GM19099 (cell line): Measurements from ENCODE around the gene KRT23.

ENCODE experiments used
- POLR2A ChIP-seq: IDR thresholded peaks from 3 replicates; pipeline ENCODE4 v1.6.1; 2011; ENCODE audit warnings: low read depth; ENCODE audit not compliant: insufficient read length; ENCODE audit errors: extremely low read depth

The KRT23 gene

DNA sequence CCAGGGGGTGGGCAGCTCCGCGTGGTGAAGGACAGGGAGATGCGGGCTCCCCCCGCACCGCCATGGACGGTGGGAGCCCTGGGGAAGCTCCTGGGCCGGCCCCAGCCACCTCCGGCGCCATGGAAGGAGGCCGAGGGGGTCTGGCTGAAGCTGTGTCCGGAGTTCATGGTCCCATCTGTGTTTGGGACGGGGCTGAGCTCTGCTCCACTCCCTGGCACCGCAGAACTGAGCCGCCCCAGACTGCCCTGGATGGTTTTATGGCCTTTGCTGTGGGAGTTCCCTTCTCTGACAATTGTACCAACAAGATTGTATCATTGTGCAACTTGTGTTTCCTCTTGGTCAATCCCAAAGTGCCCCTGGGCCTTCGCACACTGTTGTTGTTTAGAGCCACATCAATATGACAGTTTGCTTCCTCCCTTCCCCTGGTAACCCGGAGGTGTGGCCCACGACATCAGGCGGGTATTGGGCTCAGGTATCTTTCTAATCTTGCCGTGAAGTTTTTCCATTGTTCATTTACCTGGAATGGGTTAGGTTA lies 942 bp downstream of the KRT23 start:
- no peak for TF ChIP-seq POLR2A

GRCh38 chr17:40935624-40936023 lies 1.8 kb downstream of the KRT23 start:
- no peak for TF ChIP-seq POLR2A

DNA sequence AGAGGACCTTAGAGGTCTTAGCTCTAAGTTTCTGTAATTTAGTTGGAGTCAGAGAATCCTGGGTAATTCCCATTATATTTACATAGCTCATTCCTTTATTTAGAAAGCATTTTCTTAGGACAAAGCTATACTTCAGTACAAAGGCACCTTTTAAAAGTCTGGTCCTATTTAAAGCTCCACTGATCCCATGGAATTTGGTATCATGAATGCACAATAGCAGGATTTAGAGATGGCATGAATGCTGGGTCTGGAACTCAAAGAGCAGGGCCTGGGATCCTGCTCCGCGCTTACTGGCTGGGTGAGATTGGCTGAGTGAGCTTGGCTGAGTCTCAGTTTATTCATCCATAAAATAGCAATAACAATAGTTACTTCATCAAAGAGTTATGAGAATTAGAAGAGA lies 4.8 kb downstream of the KRT23 start:
- TF ChIP-seq POLR2A = no peak

GRCh38 chr17:40931311-40931710 lies 6.1 kb downstream of the KRT23 start:
- no peak for TF ChIP-seq POLR2A

DNA sequence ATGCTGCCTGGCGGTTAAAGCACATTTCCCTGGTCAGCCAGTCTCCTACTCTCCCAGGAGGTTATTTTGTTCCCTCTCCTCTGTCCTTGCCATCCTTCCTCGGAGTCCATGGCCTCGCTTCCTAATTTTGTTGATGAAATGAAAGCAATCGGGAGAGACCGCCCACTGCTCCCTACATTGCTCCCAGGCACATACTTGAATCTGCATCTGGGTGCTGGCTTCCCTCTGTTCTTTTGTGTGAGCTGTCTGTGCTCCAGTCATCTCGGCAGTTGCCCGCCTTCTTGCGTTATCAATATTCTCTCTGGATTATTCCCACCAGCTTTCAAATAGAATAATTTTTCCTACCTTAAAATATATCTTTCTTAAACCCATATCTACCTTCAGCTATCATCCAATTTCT lies 11.1 kb downstream of the KRT23 start:
- TF ChIP-seq POLR2A = no peak

DNA sequence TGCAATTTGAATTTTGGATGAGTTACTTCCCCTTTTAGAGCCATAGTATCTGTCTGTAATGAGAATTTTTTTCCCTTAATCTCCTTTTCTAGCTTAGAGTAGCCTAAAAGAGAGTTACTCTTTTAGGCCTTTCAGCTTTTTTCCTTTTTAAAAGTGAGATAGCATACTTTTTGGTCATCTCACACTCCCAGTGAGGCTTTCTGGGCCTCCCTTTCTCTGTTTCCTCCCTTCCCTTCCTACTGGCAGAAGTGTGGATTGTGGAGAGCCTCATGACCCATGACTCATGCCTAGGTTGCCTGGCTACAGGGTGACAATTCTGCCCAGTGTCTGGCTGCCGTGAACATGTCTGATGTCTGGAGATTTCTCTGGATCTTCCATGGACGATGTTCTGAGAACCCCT lies 15.2 kb downstream of the KRT23 start:
- TF ChIP-seq POLR2A = no peak

DNA sequence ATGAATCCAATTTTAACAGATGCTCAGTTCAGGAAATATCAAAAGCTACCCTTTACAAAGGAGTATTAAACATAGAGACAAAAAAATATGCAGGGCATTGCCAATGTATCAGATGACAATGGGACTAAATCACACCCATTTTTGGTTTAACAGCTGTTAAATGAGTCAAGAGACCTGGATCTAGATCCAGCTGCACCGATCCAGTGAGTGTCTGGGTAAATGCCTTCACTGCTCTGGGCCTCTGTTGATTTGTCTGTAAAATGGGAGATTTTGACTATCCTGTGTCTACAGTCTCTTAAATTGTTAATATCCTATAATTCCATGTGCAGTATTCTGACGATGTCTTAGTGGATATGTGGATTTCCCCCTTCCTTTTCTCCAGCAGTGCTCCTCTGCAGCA lies 16.4 kb downstream of the KRT23 start:
- no peak for TF ChIP-seq POLR2A

DNA sequence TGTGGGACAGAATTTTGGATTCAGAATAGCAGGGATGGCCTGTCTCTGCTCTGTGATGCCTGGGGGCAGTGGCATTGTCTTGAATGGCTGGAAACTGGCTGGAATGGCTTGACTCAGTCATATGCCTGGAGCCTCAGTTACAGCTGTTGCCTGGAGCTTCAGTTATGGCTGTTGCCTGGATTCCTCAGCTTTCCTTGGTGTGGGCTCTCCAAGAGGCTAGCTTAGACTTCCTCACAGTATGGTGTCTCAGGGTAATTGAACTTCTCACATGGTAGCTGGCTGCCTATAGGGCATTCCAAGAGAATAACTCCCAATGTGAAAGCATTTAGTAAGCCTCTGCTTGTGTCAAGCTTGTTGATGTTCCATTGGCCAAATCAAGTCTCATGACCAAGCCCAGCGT lies 21.1 kb downstream of the KRT23 start:
- no peak for TF ChIP-seq POLR2A

DNA sequence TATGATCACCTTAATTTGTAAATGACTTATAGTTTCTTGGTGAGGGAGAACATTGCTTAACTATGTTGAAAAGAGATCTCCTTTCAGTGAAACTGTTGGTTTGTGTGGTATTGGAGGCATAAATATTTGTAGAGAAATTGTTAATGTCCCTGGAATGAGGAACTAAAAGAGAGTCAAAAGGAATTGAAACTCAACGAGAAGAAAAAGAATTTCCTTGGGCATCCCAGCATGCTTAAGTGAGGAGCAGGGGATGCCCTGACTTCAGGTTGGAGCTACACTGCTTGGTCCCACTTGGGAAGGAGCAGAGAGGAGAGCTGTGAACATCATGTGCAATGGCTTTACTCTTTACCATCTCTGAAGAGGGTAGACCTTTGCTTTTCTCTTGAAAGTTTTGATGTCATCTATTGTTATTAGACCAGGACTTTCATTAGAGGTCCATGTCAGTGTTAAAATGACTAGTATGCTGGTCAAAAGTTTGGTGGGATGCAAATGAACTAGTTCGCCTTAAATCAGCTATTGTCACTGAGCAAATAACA lies 21.7 kb downstream of the KRT23 start:
- no peak for TF ChIP-seq POLR2A

GRCh38 chr17:40915199-40915661 lies 22.2 kb downstream of the KRT23 start:
- TF ChIP-seq POLR2A = no peak

DNA sequence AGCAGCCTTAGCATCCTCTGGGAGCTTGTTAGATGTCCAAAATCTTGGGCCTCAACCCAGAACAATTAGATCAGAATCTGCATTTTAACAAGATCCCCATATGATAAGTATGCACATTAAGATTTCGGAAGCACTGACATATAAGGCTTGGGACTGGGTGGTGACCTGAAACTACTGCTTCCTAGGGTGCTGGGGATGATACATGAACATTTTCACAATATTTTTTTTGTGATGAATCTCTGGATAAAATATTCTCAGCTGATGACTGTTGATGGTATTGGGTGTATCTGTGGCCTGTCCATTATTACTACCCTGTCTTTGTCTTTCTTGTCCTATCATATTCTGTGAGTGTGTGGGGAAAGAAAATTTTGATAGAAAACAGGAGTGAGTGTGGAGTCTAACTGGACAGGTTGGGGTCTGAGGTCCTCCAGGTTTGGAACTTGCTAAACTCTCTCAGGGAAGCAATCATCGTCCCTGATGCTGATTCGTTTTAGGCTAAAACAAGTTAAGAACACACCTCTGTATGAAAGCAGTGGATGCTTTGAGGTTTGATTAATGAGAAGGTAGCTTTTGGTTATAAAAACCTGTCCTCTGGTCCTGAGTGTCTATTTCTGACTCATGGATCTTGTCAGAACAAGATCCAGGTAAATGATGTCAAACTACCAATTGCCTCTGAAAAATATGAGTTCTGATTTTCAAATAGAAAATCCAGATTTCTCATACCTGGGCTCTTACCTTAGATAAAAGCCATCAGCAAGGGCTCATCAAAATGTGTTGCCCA lies 23.2 kb downstream of the KRT23 start:
- TF ChIP-seq POLR2A = no peak

DNA sequence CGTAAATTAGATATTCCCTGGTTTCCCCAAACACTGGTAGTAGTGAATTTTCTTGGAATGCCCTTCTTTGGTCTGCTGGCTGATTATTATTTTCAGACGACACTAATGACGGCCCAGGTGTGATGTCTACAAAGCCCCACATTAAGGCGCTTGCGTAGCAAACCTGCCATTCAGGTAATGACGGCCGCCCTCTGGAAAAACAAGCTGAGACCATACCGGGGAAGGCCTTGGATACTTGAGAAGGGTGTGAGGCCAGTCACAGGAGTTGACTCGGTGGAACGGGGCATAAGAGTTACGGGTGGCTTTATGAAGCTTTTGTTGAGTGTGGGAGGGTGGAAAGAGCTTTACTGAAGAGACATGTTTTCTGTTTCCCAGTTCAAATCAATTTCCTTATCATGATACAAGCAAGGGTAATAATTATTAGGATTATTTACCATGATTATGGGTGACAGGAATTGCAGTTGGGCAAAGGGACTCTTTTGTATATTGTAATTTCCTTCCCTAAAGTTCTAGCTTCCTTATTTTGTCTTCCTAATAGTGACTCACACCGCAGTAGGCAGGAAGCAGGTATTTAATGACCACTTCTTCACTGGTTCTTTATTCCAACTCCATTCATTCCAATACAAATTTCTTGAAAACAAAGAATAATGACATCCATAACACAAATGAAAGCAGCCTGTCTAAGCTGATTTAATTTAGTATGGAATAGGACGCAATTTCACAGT lies 24.8 kb downstream of the KRT23 start:
- TF ChIP-seq POLR2A = no peak

- no peak for TF ChIP-seq POLR2A
Measured at GRCh38 chr17:40910441-40910841, 27.0 kb downstream of the KRT23 start.

GRCh38 chr17:40909755-40910154 lies 27.7 kb downstream of the KRT23 start:
- no peak for TF ChIP-seq POLR2A

GRCh38 chr17:40909351-40909750 lies 28.1 kb downstream of the KRT23 start:
- no peak for TF ChIP-seq POLR2A

GRCh38 chr17:40906613-40907012 lies 30.8 kb downstream of the KRT23 start:
- no peak for TF ChIP-seq POLR2A
